Measurements from ENCODE around the gene GRB14.

GRB14 gene

DNA sequence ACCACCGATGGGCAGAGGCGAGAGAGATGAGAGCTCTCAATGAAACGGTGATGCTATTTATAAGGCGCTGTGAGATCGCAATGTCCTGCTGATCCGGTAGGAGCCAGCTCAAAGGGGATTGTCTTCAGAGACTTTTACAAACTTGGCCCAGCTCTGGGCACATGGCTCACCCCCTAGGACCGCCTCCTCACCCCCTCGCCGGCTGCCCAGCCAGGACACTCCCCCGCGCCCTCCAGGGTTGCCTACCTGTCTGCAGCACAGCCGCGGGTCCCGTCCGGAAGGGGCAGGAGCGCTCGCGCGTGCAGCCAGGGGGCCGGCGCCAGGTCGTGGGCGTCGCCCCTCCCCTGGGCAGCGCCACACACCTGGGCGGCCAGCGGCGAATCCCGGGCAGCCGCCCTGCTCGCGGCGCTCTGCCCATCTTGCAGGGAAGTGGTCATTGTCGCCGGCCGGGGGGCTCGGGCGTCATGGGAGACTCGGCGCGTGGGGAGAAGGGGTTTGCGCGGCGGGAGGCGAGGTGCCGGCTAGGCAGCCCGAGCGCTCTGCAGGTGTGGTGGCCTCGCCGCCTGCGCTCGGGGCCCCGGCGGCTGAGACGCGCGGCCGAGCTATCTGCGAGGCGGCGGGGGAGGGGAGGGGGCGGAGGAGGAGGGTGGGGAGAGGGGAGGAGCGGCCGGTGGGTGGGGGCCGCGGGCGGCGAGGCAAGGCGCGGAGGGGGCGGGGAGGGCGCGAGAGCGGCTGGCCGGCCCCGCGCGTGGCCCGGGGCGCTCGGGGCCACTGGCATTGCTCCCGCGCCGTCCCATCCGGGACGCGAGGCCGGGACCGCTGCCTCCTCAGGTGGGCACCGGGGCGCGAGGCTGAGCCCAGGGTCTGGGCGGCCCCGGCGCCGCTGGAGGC lies at the start of gene GRB14:
Gene GRB14 (minus strand): TSS at position 610 of the 891 bp plus-strand sequence. CDS start 173 bp downstream, at position 437.
- no peak within 1 kb of the TSS for H3K4me3 ChIP-seq (ENCODE audit: low read depth, low read length)
- no peak for DNase-seq (ENCODE audit: low read depth)
- TF ChIP-seq MAX (IDR thresholded peaks at IDR 0.05; ENCODE audit: low read depth, low read length) (no peak), MYC (IDR thresholded peaks at IDR 0.05; ENCODE audit: low read depth, low read length) (no peak), POLR2A (IDR thresholded peaks at IDR 0.05; ENCODE audit: extremely low read depth, insufficient read length) (no peak), CTCF (IDR thresholded peaks at IDR 0.05; ENCODE audit: low read depth, low read length) (no peak)

DNA sequence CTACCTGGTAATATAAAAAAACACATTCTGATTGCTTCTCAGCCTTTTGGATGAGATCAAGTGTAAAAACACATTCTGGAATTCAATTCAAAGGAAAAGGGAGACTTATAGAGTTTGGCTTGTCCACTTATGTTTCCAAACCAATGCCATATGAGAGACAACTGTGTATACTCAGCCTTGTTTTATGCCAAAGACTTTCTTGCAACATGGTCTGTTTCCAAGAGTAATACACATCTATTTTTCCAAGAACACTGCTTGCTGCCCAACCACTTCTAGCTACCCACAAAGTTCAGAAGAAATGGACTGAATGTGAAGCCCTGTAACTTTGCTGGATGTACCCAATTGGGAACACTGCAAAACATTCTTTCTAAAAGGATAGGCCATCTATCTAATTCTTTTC lies 48.0 kb upstream of the GRB14 start:
- no peak for TF ChIP-seq POLR2A (IDR thresholded peaks at IDR 0.05; ENCODE audit: extremely low read depth, insufficient read length)
- no peak for TF ChIP-seq MYC (IDR thresholded peaks at IDR 0.05; ENCODE audit: low read depth, low read length)
- TF ChIP-seq CTCF (IDR thresholded peaks at IDR 0.05; ENCODE audit: low read depth, low read length), result no peak
- no peak for TF ChIP-seq MAX (IDR thresholded peaks at IDR 0.05; ENCODE audit: low read depth, low read length)
- no peak for DNase-seq (ENCODE audit: low read depth)
- no peak overlapping the region for H3K4me3 ChIP-seq (ENCODE audit: low read depth, low read length)

DNA sequence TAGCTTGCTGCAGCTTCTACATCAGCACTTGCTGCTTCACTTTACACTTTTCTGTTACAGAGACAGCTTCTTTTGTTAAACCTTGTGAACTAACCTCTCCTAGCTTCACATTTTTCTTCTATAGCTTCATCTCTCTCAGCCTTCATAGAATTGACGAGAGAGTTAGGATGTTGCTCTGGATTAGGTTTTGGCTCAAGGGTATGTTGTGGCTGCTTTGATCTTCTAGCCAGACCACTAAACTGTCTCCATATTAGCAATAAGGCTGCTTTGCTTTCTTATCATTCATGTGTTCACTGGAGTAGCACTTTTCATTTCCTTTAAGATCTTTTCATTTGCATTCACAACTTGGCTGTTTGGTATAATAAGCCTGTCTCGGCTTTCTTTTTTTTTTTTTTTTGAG lies 46.3 kb upstream of the GRB14 start:
- no peak for TF ChIP-seq CTCF (IDR thresholded peaks at IDR 0.05; ENCODE audit: low read depth, low read length)
- no peak for TF ChIP-seq MYC (IDR thresholded peaks at IDR 0.05; ENCODE audit: low read depth, low read length)
- no peak for TF ChIP-seq POLR2A (IDR thresholded peaks at IDR 0.05; ENCODE audit: extremely low read depth, insufficient read length)
- TF ChIP-seq MAX (IDR thresholded peaks at IDR 0.05; ENCODE audit: low read depth, low read length), result no peak
- no peak for DNase-seq (ENCODE audit: low read depth)
- H3K4me3 ChIP-seq (ENCODE audit: low read depth, low read length), result no peak overlapping the region

DNA sequence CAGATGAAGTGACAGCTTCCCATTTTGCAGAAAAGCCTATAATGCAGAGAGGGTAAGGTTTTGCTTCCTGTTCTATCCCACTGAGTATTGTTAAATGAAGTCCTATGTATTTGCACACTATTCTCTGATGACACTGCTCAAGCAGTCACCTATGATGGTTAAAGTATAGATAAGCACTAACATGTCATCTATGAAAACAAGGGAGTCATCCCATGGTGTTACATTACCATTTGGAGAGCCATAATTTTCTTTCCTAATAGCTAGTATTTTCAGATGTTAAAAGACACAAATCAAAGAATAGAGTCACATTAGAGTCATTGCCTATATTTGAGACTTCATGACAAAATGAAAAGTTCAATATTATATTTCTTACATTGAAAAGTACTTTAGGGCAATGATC lies 42.8 kb upstream of the GRB14 start:
- no peak for DNase-seq (ENCODE audit: low read depth)
- TF ChIP-seq POLR2A (IDR thresholded peaks at IDR 0.05; ENCODE audit: extremely low read depth, insufficient read length), result no peak
- no peak for TF ChIP-seq MYC (IDR thresholded peaks at IDR 0.05; ENCODE audit: low read depth, low read length)
- no peak for TF ChIP-seq CTCF (IDR thresholded peaks at IDR 0.05; ENCODE audit: low read depth, low read length)
- TF ChIP-seq MAX (IDR thresholded peaks at IDR 0.05; ENCODE audit: low read depth, low read length), result no peak
- no peak overlapping the region for H3K4me3 ChIP-seq (ENCODE audit: low read depth, low read length)

DNA sequence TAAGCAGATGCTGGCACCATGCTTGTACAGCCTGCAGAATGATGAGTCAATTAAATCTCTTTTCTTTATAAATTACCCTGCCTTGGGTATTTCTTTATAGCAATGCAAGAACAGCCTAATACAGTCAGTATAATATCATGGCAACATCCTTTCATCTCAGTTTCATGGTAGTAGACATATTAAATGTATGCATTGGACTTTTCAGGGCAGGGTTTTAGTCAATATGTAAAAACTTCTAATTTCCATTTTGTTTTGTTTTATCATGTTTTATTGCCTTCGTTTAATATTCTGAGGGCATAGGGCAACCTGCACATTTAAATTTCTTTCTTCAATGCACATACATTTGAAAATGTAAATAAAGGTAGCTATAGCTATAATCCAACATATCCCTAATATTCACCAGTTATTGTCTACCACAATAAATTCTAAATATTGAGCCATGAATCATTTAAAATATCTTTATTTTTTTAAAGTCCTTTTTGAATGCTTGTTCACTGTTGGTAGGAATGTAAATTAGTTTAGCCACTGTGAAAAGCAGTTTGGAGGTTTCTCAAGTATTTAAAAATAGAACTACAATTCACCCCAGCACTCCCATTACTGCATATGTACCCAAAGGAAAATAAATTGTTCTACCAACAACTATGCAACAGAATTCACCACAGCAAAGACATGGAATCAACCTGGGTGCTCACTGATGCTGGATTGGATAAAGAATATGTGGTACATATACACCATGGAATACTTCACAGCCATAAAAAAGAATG lies 41.8 kb upstream of the GRB14 start:
- DNase-seq (ENCODE audit: low read depth), result no peak
- no peak overlapping the region for H3K4me3 ChIP-seq (ENCODE audit: low read depth, low read length)
- TF ChIP-seq MAX (IDR thresholded peaks at IDR 0.05; ENCODE audit: low read depth, low read length), result no peak
- TF ChIP-seq CTCF (IDR thresholded peaks at IDR 0.05; ENCODE audit: low read depth, low read length), result no peak
- no peak for TF ChIP-seq MYC (IDR thresholded peaks at IDR 0.05; ENCODE audit: low read depth, low read length)
- TF ChIP-seq POLR2A (IDR thresholded peaks at IDR 0.05; ENCODE audit: extremely low read depth, insufficient read length), result no peak
